ENCODE measurements around the gene HNF4A. TPM values are rescaled to one million over a fixed set of nuclear protein-coding genes. Genes with fewer than 3 reads are reported as not detected.

Gene HNF4A
- polyA plus RNA-seq, 1 experiment, result 0.04 TPM

DNA sequence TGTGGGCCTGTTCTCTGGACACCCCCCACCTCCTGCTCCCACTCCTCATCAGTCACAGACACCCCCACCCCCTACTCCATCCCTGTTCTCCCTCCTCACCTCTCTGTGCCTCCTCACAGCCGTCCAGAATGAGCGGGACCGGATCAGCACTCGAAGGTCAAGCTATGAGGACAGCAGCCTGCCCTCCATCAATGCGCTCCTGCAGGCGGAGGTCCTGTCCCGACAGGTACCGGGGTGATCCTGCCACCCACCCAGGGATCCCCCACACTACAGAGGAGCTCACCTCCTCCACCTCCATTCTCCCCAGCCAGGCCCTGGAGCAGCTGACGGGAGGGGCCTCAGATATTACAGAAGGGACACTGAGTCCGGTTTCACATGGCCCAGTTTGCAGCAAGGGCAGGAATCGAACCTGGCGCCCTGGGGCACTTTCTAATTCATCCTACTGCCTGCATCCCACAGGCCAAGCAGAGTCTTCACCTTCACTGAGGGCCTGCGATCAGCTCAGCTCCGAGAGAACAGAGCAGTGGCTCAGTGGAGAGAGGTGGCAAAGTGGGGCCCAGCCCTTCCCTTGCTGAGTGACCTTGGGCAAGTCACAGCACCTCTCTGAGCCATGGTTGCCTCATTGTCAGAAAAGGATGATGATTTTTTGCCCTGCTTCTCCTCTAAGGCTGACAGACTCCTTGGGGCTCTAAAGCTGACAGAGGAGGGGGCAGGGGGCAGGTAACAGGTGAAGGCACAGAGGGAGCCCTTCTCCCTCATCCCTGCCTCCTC, 58.3 kb downstream of the HNF4A start:
- peaks cover 9% of the 10 kb centered on the region; the same call in 1 of the 2 replicates for H3K27me3 ChIP-seq (ENCODE audit: control insufficient read depth, insufficient read depth, low read length)
- H3K4me3 ChIP-seq (ENCODE audit: low read depth, low read length), result no peak overlapping the region
- TF ChIP-seq, protein P1, sequence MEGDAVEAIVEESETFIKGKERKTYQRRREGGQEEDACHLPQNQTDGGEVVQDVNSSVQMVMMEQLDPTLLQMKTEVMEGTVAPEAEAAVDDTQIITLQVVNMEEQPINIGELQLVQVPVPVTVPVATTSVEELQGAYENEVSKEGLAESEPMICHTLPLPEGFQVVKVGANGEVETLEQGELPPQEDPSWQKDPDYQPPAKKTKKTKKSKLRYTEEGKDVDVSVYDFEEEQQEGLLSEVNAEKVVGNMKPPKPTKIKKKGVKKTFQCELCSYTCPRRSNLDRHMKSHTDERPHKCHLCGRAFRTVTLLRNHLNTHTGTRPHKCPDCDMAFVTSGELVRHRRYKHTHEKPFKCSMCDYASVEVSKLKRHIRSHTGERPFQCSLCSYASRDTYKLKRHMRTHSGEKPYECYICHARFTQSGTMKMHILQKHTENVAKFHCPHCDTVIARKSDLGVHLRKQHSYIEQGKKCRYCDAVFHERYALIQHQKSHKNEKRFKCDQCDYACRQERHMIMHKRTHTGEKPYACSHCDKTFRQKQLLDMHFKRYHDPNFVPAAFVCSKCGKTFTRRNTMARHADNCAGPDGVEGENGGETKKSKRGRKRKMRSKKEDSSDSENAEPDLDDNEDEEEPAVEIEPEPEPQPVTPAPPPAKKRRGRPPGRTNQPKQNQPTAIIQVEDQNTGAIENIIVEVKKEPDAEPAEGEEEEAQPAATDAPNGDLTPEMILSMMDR (IDR thresholded peaks at IDR 0.05; ENCODE audit: insufficient read depth, low read depth, low read length), result no peak
- H3K36me3 ChIP-seq (ENCODE audit: control insufficient read depth, insufficient read depth, low read length), result no peaks in the 10 kb centered on the region
- no peak for DNase-seq (ENCODE audit: low read depth)
- ChIA-PET CTCF (interaction anchor here (0.8 kb wide), 1 partner anchor 39 kb away, joined by 3 read pairs; no protein-coding TSS in a partner anchor), POLR2A (no interaction called here)

DNA sequence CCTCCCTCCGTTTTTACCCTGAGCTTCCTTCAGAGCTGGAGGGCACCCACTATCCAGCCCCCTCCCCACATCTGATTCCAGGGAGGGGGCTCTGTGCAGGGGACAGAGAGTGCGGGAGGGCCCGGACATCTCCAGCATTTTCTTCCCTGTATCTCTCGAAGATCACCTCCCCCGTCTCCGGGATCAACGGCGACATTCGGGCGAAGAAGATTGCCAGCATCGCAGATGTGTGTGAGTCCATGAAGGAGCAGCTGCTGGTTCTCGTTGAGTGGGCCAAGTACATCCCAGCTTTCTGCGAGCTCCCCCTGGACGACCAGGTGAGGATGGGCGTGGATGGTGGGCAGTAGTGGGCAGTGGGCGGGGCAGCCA, 58.8 kb downstream of the HNF4A start:
- DNase-seq (ENCODE audit: low read depth), result no peak
- Histone ChIP-seq H3K27me3 (ENCODE audit: control insufficient read depth, insufficient read depth, low read length) (peaks cover 9% of the 10 kb centered on the region; the same call in 1 of the 2 replicates), H3K4me3 (ENCODE audit: low read depth, low read length) (no peak overlapping the region), H3K36me3 (ENCODE audit: control insufficient read depth, insufficient read depth, low read length) (no peaks in the 10 kb centered on the region)
- TF ChIP-seq, protein P1 (IDR thresholded peaks at IDR 0.05; ENCODE audit: insufficient read depth, low read depth, low read length), result no peak
- CTCF ChIA-PET, result no interaction called here
- POLR2A ChIA-PET, result no interaction called here

DNA sequence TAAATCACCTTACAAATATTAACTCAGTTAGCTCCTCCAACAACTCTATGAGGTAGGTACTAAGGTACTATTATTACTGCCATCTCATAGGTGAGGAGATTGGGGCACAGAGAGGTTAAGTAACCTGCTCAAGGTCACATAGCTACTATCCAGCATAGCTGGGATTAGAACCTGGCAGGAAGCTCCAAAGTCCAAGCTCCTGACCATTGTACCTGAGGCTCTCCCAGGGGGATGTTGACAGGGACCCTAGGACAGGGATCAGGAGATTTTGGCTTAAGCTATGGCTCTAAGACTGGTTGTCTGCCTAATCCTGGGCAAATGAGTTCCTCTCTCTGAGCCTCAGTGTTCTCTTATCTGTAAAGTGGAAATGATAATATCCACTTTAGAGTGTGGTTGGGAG, 59.3 kb downstream of the HNF4A start:
- POLR2A ChIA-PET, result no interaction called here
- CTCF ChIA-PET, result no interaction called here
- H3K27me3 ChIP-seq (ENCODE audit: control insufficient read depth, insufficient read depth, low read length), result peaks cover 9% of the 10 kb centered on the region; the same call in 1 of the 2 replicates
- TF ChIP-seq, protein P1 (IDR thresholded peaks at IDR 0.05; ENCODE audit: insufficient read depth, low read depth, low read length), result no peak
- H3K36me3 ChIP-seq (ENCODE audit: control insufficient read depth, insufficient read depth, low read length), result no peaks in the 10 kb centered on the region
- H3K4me3 ChIP-seq (ENCODE audit: low read depth, low read length), result no peak overlapping the region
- no peak for DNase-seq (ENCODE audit: low read depth)

DNA sequence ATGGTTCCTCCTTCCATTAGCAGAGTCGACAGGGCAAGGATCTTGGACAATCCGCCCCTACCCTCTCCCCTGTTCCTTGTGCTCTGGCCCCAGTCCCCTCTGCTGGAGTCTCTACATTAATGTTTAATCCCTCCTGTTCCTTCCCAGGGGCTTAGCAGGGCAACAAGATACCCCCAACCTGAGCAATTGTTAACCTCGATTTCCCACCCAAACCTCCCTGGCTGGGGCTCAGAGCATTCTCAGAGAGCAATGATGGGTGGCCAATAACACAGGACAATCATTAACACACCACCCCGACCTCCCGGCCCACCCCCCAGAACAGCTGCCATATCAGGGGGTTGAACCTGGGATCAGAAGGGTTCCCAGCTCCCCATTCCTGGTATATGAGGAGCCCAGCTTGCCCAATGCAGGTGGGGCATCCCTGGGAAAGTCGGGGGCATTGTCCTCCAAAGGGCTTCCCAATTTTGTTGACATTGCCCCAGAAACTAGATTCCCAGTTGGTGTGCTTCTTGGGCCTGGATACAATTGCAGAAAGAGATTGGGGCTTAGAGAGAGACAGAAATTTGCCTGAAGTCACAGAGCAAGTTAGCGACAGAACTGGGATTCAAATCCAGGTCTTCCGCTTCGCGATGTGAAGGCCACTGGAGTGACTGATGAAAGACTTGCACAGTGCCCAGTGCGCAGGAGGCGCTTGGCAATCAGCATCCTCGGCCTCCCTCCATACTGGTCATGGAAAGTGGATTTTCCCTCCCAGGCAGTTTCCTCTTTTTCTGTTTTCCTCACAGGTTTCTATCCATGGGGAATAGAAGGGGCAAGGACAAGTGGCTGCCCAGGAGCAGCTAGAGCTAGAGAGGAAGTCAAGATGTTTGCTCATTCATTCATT, 60.6 kb downstream of the HNF4A start:
- no peaks in the 10 kb centered on the region for H3K36me3 ChIP-seq (ENCODE audit: control insufficient read depth, insufficient read depth, low read length)
- ChIA-PET POLR2A (no interaction called here), CTCF (no interaction called here)
- no peak for DNase-seq (ENCODE audit: low read depth)
- no peak overlapping the region for H3K4me3 ChIP-seq (ENCODE audit: low read depth, low read length)
- TF ChIP-seq, protein P1 (IDR thresholded peaks at IDR 0.05; ENCODE audit: insufficient read depth, low read depth, low read length), result no peak
- H3K27me3 ChIP-seq (ENCODE audit: control insufficient read depth, insufficient read depth, low read length), result peaks cover 9% of the 10 kb centered on the region; the same call in 1 of the 2 replicates
